Renal pelvis (tissue), 4 donors: ENCODE results near the gene LRIG1. TPM values are rescaled to one million over a fixed set of nuclear protein-coding genes. Genes with fewer than 3 reads are reported as not detected.

Experiments
- DNase-seq: peaks from one replicate; pipeline ENCODE4 v3.0.0-alpha.2; 2013
- polyA plus RNA-seq, 3 donors: library from polyadenylated mRNA; unstranded; fragments of 120-200 nt; gene quantifications; one replicate each; pipeline ENCODE4 v1.2.1, GENCODE V29; 2013; ENCODE audit not compliant: insufficient read length in 3 of 3

The LRIG1 gene
- polyA plus RNA-seq, 3 donors, result 20.2 to 22.0 (median 21.8) TPM

GRCh38 chr3:66472313-66473134, 28.3 kb downstream of the LRIG1 start:
- no peak for DNase-seq

GRCh38 chr3:66470956-66471686, 29.7 kb downstream of the LRIG1 start:
- DNase-seq, result no peak

GRCh38 chr3:66470285-66470684, 30.5 kb downstream of the LRIG1 start:
- no peak for DNase-seq

DNA sequence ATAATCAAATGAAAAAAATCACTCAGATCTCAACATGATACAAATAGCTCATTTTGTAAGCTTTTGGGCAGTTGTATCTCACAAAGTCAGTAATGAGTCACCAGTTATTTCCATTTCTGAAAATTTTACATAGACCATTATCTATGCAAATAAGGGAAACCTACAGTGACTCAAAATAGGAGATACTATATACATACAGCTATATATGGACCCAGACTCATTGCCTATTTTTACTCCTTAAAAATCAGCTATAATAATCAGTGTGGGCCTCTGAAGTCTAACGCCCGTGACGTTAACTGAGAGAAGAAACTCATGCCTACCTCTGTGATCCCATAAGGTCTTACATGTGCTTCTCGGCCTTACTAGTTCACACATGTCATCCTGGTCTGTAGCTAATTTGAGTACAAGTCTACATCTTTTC, 31.6 kb downstream of the LRIG1 start:
- DNase-seq, result no peak

- no peak for DNase-seq
Observed at GRCh38 chr3:66467996-66468735, 32.7 kb downstream of the LRIG1 start.

GRCh38 chr3:66466606-66467270, 34.1 kb downstream of the LRIG1 start:
- no peak for DNase-seq

DNA sequence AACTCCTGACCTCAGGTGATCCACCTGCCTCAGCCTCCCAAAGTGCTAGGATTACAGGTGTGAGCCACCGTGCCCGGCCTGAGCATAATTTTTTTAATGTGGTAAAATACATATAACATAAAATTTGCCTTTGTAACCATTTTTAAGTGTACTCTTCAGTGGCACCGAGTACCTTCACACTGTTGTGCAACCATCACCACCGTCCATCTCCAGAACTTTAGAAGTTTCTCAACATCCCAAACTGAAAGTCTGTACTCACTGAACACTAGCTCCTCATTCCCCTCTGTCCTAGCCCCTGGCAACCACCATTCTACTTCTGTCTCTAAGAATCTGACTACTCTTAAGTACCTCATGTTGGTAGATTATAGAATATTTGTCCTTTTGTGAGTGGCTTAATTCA, 35.2 kb downstream of the LRIG1 start:
- DNase-seq, result no peak

DNA sequence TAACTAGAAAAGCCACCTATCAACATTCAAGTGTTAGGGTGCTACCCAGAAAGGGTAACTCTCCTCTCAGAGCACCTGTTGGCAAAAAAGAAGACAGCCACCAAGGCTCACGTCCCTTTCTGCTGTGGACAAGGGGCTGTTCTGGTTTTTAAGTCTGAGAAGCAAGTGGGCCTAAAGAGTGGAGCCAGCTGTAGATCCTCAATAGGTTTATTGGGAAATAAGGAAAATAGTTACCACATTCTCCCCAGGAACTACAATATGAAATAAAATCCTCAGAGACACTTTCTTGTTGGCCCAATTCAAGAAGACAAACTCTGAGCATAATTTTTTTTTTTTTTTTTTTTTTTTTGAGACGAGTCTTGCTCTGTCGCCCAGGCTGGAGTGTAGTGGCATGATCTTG, 35.8 kb downstream of the LRIG1 start:
- no peak for DNase-seq

DNA sequence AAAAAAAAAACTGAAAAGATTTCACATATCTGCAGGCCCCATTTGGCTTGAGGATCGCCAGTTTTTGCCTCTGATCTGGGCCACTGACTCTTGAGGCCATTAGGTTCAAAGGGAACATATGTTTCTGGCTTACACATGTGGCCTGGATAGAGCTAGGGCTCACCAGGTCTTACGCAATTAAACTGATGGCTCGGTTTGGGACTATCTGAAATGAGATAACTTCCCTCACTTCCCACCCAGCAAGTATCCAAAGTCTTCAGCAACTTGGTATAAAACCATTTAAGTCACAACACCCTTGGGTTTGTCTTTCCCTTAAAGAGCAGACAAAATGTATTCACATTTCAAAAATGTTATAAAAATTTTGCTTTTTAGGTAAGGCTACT, 36.3 kb downstream of the LRIG1 start:
- DNase-seq, result no peak

DNA sequence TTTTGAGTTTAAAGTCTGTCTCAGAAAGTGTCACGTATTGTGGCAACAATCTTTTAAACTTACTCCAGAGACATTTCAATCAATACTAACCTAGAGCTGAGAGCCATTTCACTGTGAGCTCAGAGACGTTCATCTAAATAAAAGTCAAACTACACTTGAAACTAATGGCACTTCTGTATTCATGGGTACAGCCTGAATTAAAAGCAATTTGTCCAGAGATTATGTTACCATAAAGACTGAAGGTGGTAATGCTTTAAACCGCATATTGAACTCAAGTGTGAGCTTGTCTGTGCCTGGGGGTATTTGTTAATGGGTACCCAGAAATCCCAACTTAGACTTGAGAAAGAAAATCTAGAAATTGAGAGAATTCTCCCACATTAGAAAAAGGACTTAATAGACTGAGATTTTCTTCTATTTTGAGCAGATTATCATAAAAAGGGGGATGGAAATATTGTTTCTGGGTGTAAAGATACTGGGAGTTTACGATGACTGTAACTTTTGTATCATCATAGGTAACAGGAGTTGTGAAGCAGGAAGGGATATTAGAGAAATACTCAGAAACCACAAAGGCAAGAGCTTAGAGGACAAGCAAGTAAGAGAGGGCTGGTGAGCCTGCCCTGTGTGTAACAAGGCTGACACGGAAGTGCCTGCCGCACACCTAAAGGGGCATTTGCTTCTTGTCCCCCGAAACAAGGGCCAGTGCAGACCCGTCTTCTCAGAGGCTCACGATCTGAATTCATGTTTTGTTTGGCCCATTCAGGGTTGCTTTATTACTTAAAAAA, 36.9 kb downstream of the LRIG1 start:
- DNase-seq, result no peak

DNA sequence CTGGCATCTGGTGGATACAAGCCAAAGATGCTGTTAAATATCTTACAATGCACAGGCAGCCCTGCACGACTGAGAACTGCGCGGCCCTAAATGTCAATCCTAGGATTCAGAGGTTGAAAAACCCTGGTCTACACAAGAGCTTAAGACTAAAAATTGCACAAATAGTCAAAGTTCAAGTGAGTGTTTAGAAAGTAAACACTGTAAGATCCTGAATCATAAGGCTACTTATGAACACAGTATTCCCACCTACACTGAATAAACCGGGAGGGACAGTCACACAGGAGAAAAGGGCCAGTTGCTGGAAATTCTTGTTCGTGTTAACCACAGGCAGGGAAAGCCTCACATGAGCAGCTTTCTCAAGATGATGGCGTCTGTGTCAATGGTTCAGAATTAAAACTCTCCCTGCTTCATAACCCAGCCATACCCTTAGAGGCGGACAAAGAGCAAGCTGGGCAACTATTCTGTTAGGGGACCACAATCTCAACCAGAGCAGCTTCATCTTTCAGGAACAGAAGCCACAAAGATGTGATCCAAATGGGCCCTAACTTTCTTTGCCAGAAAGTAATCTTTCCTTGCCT, 37.7 kb downstream of the LRIG1 start:
- DNase-seq, result no peak

DNA sequence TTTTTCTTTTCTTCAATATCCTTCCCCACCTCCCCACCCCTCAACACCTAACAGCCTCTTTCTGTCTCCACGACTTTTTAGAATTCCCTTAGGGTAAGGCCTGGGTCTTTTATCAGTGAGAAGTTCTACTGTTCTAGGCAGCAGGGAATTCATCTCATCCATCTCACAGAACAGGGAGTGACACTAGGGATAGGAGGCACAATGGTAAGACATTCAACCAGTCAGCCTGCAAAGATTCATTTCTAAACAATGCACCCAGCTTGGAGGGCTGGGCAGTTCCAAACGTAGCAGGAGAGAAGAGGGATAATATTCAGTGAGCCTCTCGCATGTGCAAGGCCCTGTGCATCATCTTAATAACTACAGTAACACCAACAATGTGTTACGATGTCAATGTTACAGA, 43.6 kb downstream of the LRIG1 start:
- no peak for DNase-seq

DNA sequence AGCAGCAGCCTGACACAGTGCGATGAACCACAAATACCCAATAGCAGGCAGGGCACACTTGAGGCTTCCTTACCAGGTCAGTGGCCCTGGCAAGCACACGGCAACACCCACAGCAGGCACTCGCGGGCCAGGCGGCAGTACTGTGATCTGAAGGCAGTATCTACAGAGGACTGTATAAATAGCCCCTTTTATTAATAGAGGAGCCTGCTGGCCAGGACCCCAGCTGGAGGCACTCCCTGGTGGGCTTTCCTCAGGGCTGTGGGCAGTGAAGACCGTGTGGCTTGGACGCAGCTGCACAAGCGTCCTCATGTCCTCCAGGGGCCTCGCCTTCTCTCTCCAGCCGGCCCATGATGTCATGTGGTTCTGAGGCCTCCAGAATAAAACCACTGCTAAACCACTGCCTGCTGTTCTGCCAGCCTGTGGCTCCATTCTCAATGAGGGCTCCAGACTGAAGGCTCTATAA, 44.1 kb downstream of the LRIG1 start:
- no peak for DNase-seq

DNA sequence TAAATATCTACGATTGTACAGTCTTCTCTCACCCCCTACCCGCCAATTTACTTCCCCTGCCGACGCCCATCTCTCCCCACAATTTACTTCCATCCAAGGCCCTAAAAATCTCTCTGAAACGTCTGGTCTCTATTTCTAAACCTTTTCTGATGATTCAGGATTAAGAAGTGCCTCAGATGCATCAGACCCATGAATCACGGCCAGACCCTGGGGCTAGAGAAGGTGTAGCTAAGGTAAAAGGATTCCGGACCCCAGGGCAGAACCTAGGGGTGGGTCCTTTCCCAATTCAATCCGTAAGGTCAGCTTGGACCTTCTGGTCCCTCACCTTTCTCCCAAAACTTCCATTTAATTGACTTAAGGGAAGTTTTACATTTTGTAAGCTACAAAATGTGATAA, 46.4 kb downstream of the LRIG1 start:
- DNase-seq, result no peak

DNA sequence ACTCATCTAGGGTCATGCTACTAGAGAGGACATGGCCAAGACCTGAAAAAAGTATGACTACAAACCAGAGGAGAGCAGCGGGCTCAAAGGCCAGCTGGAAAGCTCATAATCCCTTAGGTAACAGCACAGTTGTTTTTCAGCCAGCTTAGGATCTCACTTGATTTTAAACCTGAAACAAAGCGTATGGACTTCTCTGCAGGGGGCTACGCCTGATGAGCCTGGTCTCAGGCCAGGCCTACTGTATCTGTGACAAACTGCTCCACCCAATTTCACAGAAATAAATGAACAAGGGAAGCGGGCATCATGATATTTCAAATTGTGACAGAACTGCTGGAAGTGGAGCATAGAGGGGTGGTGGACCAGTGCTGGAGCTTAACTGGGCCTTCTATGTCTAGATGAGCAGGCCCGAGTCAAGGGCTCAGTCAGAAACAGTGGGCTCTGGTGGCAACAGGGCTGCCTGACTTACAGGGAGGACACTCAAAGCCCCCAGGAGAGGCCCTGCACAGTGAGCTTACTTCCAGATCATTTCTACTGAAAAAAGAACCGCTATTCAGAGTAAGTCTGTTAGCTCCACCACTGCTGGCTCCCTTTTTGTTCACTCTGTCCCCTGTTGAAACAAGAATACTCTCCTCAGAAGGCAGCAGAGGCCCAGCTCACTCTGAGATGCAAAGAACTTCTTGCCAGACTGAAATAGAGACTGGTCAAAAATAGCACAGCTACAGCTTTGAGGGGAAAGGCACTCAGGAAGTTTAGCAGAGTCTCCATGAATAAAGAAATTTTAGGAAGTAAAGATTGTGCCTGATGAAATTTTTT, 47.0 kb downstream of the LRIG1 start:
- DNase-seq, result no peak

GRCh38 chr3:66452303-66453011, 48.4 kb downstream of the LRIG1 start:
- no peak for DNase-seq

GRCh38 chr3:66451766-66452165, 49.1 kb downstream of the LRIG1 start:
- DNase-seq, result no peak

DNA sequence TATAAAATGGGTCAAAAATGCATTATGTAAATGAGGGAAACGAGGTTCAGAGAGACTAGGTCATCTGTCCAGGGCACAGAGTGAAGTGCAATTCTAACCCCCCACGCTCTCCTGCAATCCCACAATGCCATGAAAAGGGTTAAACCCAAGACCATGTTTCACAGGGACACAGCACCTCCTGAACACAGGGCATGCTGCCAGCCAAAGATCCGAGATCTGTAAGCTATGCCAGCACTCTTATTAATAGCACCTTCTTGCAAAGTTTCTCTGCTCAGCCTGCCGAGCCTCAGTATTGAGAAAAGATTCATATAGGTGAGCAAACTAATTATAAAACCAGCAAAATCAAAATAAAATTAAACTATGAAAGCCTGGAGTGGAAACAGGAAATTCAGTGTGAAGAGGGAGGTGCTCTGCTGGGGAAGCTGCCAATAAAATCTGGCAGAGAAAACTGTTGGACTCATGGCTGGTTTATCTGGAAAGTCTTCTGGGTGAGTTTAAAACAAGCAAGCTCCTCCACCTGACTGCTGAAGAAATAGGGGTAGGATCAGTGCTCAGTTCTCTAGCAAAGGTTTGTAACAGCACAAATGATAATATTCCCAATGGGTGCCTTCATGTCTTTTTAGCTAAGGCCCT, 50.3 kb downstream of the LRIG1 start:
- no peak for DNase-seq
